ES-I3 (cell line): ENCODE results near the gene FCER1G.
A peak's percentile ranks its signal among the peaks of the same experiment; 100 is the strongest.

Experiments
- H3K36me3 ChIP-seq: 2 replicates; pipeline ENCODE4 v1.6.1; 2013; ENCODE audit warnings: mild to moderate bottlenecking, low read length, control low read depth, moderate library complexity; ENCODE audit not compliant: insufficient read depth
- H3K4me1 ChIP-seq: 2 replicates; pipeline ENCODE4 v1.6.1; 2013; ENCODE audit warnings: mild to moderate bottlenecking, control low read depth, low read length; ENCODE audit not compliant: insufficient read depth
- H3K9ac ChIP-seq: 2 replicates; pipeline ENCODE4 v1.6.1; 2013; ENCODE audit warnings: low read depth, mild to moderate bottlenecking, low read length, moderate library complexity
- H3K9me3 ChIP-seq: 2 replicates; pipeline ENCODE4 v1.6.1; 2013; ENCODE audit warnings: mild to moderate bottlenecking, low read length, moderate library complexity; ENCODE audit not compliant: control insufficient read depth, insufficient read depth

Gene FCER1G

DNA sequence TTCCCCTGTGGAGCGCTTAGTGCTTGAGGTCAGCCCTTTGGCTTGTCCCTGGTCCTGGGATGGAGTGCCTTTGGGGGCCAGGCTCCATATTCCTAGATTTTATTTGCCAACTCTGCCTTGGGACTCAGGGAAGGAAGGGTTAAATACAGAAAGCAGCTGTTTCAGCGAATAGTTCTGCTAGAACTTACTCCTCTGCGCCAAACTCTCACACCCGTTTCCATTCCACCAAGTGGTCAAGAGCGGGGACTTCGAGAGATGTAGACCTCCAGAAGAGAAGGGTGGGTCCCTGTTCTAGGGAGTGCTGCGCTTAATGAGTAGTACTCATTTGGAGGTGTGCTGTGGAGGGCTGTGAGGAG is 10.1 kb downstream of the FCER1G start:
- no peaks in the 10 kb centered on the region for H3K9me3 ChIP-seq
- peaks cover 5% of the 10 kb centered on the region; the same call in 1 of the 2 replicates for H3K36me3 ChIP-seq
- no peaks in the 10 kb centered on the region; the same call in 1 of the 2 replicates for H3K4me1 ChIP-seq
- no peak overlapping the region; the same call in 1 of the 2 replicates for H3K9ac ChIP-seq

DNA sequence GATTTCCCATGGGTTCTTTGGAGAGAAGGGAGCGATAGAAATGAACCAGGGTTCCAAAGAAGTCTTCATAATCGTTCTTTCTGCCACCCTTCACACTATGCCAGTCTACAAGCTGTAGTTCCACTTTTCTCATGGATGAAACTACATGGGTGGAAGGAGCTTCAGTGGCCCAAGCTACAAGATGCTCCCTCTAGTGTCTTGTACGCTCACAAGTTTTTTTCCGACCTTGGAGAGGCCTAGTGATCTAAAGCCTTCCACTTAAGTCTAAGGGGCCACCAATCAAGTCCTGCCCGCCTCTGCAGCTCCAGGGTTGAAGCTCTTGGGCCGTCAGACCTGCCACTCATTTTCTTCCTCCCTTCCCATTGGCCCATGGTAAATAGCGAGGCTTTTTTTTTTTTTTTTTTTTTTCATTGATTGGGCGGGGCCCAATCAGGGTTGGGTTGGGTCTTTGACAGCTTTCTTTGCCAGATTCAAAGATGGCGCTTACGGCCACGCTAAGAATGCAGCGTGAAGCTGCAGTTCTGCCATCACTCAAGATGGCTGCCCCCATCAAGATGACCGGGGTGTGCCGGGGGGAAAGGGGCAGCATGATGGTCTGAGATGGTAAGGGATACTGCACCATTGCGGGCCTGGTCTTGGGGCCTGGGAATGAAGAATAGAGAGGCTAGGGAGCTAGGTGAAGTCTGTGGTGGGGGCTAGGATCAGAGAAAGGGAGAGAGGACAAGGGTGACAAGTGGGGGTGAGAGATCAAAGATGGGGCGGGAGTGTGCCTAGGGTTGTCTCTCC is 10.6 kb downstream of the FCER1G start, which contains the start of gene TOMM40L:
Gene TOMM40L, plus strand, starts transcription at position 527 of the 786 bp plus-strand sequence. CDS start 430 bp downstream, outside the sequence.
- Histone ChIP-seq H3K9me3 (no peaks in the 10 kb centered on the region), H3K4me1 (no peaks in the 10 kb centered on the region; the same call in 1 of the 2 replicates), H3K9ac (peak within 1 kb of the TSS; percentile 66), H3K36me3 (peaks cover 5% of the 10 kb centered on the region; the same call in 1 of the 2 replicates)

- Histone ChIP-seq H3K36me3 (peaks cover 5% of the 10 kb centered on the region; the same call in 1 of the 2 replicates), H3K4me1 (no peaks in the 10 kb centered on the region; the same call in 1 of the 2 replicates), H3K9me3 (no peaks in the 10 kb centered on the region), H3K9ac (peak overlapping the region; percentile 66)
Measured at GRCh38 chr1:161226320-161226711, 11.2 kb downstream of the FCER1G start.

- no peaks in the 10 kb centered on the region for H3K9me3 ChIP-seq
- H3K9ac ChIP-seq: peak overlapping the region; percentile 66
- H3K36me3 ChIP-seq: peaks cover 5% of the 10 kb centered on the region; the same call in 1 of the 2 replicates
- H3K4me1 ChIP-seq: no peaks in the 10 kb centered on the region; the same call in 1 of the 2 replicates
Measured at GRCh38 chr1:161226759-161227158, 11.7 kb downstream of the FCER1G start.

GRCh38 chr1:161227196-161227871 is 12.2 kb downstream of the FCER1G start:
- Histone ChIP-seq H3K9me3 (no peaks in the 10 kb centered on the region), H3K4me1 (no peaks in the 10 kb centered on the region; the same call in 1 of the 2 replicates), H3K36me3 (peaks cover 5% of the 10 kb centered on the region; the same call in 1 of the 2 replicates), H3K9ac (peak overlapping the region; percentile 66)

DNA sequence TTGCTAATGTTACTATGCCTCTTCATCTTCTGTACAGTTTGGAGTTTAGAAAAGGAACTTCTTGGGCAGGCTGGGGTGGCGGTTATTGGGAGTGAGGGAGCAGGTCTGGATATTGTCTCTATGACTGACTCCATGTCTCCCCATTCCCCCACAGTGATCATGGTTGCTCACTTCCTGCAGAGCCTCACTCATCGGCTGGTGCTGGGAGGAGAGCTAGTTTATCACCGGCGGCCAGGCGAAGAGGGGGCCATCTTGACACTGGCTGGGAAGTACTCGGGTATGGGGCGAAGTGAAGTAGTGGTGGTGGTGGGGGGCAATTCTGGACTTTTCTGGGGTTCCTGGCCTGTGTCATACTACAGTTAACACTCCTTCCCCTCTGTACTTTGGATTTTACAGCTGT is 12.9 kb downstream of the FCER1G start:
- no peak overlapping the region for H3K9ac ChIP-seq
- H3K36me3 ChIP-seq: peaks cover 5% of the 10 kb centered on the region; the same call in 1 of the 2 replicates
- H3K4me1 ChIP-seq: peaks cover 2% of the 10 kb centered on the region; the same call in 1 of the 2 replicates
- H3K9me3 ChIP-seq: no peaks in the 10 kb centered on the region

GRCh38 chr1:161229896-161230295 is 14.8 kb downstream of the FCER1G start:
- no peak overlapping the region for H3K9ac ChIP-seq
- peaks cover 6% of the 10 kb centered on the region; the same call in 1 of the 2 replicates for H3K4me1 ChIP-seq
- H3K36me3 ChIP-seq: peaks cover 5% of the 10 kb centered on the region; the same call in 1 of the 2 replicates
- no peaks in the 10 kb centered on the region for H3K9me3 ChIP-seq

GRCh38 chr1:161230762-161231161 is 15.7 kb downstream of the FCER1G start:
- peaks cover 5% of the 10 kb centered on the region; the same call in 1 of the 2 replicates for H3K36me3 ChIP-seq
- no peaks in the 10 kb centered on the region for H3K9me3 ChIP-seq
- H3K9ac ChIP-seq: no peak overlapping the region
- peaks cover 6% of the 10 kb centered on the region; the same call in 1 of the 2 replicates for H3K4me1 ChIP-seq

- Histone ChIP-seq H3K36me3 (peaks cover 5% of the 10 kb centered on the region; the same call in 1 of the 2 replicates), H3K9ac (no peak overlapping the region), H3K9me3 (no peaks in the 10 kb centered on the region), H3K4me1 (0 out of 2 replicates have a peak, but pooled peaks cover 6% of the 10 kb centered on the region)
Measured at GRCh38 chr1:161233102-161233501, 18.0 kb downstream of the FCER1G start.

DNA sequence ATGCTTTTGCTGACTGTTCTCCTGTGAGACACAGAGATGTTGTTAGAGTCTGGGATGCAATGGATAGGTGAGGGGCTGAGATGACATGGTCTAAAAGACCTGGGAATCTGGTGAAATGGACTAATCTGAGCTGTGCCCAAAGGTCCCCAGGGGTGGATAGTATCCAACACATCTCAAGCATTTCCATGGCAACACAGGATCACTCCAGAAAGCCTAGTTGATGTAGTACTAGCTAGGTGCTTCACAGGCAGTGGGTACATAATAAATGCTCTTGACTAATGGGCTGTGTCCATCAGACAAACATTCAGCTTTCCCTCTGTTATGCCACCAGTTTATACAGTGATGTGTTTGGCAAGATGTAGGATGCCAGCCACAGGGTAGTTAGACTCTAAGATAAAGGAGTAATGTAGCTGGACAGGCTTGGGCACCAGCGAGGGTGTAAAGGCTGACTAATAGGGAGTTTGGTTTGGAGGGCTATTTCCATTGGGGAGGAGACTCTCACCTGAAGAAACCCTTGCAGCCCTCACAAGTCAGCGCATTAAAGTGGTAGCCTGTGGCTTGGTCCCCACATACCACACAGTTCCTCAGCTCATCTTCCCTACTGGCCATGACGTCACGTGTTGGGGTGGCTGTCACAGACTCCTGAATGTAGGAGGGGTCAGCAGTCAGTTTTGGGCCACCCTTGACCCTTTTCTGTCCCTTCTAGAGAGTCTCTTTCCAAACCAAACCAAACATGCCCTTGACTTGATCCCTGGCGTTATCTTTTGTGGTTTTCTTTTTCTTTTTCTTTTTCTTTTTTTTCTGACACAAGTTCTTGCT is 21.1 kb downstream of the FCER1G start:
- no peaks in the 10 kb centered on the region for H3K9me3 ChIP-seq
- H3K4me1 ChIP-seq: 0 out of 2 replicates have a peak, but pooled peaks cover 6% of the 10 kb centered on the region
- H3K36me3 ChIP-seq: no peaks in the 10 kb centered on the region
- no peak overlapping the region for H3K9ac ChIP-seq

- Histone ChIP-seq H3K36me3 (no peaks in the 10 kb centered on the region), H3K9me3 (no peaks in the 10 kb centered on the region), H3K9ac (no peak within 1 kb of the TSS), H3K4me1 (0 out of 2 replicates have a peak, but pooled peaks cover 3% of the 10 kb centered on the region)
Measured at GRCh38 chr1:161238039-161238473, 23.0 kb downstream of the FCER1G start, which contains the start of gene NR1I3. Gene NR1I3, minus strand, starts transcription at chr1:161238203. Its CDS starts 1,638 bp downstream, at chr1:161236565.

DNA sequence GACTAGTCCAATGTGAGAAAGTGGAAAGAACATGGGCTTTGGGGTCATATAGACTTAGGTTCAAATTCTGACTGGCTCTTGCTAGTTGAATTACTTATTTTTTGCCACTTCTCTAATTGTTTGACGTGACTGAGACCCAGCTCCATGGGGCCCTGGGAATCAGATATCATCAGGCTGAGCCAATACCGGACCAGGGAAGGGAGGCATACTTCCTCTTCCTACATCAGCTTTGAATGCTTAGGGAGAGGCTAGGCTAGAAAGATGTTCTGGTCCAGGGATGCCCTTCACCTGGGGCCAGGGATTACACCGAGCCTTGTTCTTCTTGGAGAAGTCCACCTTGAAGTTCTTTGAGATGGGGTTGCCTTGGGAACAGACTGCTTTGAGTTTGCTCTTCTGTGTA is 26.6 kb downstream of the FCER1G start:
- no peaks in the 10 kb centered on the region for H3K36me3 ChIP-seq
- H3K9ac ChIP-seq: no peak overlapping the region
- H3K4me1 ChIP-seq: no peaks in the 10 kb centered on the region
- H3K9me3 ChIP-seq: no peaks in the 10 kb centered on the region

- Histone ChIP-seq H3K4me1 (no peaks in the 10 kb centered on the region), H3K9ac (no peak overlapping the region)
Measured at GRCh38 chr1:161242313-161242712, 27.2 kb downstream of the FCER1G start.

DNA sequence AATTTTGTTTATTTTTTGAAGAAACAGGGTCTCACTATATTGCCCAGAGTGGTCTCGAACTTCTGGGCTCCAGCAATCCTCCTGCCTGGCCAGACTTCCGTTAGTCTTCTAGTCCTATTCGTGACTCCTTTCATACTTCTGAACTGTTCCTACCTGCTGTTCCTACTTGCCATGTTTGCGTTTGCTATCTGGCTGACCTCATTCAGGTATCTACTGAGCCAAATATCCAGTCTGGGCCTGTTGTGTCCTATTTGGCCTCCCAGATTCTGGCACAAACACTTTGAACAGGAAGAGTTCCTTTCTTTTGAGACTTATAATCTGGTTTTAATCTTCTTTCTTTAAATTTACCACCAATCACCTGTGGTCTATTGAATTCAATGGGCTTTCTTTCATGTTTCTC is 29.8 kb downstream of the FCER1G start:
- no peaks in the 10 kb centered on the region for H3K4me1 ChIP-seq
- no peaks in the 10 kb centered on the region for H3K36me3 ChIP-seq
- H3K9ac ChIP-seq: no peak overlapping the region
- H3K9me3 ChIP-seq: no peaks in the 10 kb centered on the region

More at GRCh38 chr1:161242313-161242712, 27.2 kb downstream of the FCER1G start:
- H3K9me3 ChIP-seq: no peaks in the 10 kb centered on the region
- no peaks in the 10 kb centered on the region for H3K36me3 ChIP-seq
